ENCODE data around the gene SLC39A11. TPM values are rescaled to one million over a fixed set of nuclear protein-coding genes. Genes with fewer than 3 reads are reported as not detected.

SLC39A11 gene
- total and polyA plus RNA-seq, 2 of the 13 experiments (the other 11 are each of a cell fraction or from before 2014, with no cell fraction given) = 17.2 to 31.5 TPM

DNA sequence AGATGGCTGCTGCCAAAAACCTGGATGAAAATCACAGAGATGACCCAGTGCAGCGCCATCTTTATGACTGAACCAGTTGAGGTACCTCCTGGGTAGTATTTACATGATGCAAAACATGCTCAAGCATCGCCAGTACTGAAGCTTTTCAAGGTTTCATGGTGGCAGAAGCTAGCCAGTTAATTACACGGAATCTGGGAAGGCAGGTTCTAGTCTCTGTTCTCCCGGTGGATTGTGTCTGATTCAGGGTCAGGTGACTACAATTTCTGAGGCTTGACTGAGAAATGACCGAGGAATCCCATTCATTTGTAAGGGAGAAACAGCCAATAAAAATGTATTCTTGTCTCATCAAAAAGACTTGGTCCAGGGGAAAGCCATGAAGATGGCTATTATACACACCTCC is 209.1 kb downstream of the SLC39A11 start:
- intact Hi-C loops (cut with micrococcal nuclease; ENCODE audit: unreplicated experiment) (no loop called here), in situ Hi-C loops (cut with HindIII; ENCODE audit: extremely low pct_ligation_motif_present, low pct_unique_long_range_greater_than_20kb) (no loop called here)
- Histone ChIP-seq H3K27me3 (ENCODE audit: control insufficient read depth in 1 of 2, insufficient read depth in 2 of 2, low read length in 2 of 2) (no peaks in the 10 kb centered on the region), H3K4me2 (ENCODE audit: low read depth, low read length) (no peak overlapping the region), H3K9me3 (ENCODE audit: low read length) (peaks cover 27% of the 10 kb centered on the region), H3K4me1 (ENCODE audit: insufficient read depth, low read length) (peaks cover 8% of the 10 kb centered on the region; the same call in 1 of the 2 replicates), H3K27ac (ENCODE audit: extremely low read length, insufficient read depth, low read length) (no peak overlapping the region), H3K4me3 (replicated peaks in 1 of 3; ENCODE audit: insufficient read depth in 1 of 3, low read depth in 2 of 3, low read length in 3 of 3) (no peak overlapping the region), H3K9ac (ENCODE audit: insufficient read depth, low read depth, low read length) (no peak overlapping the region), H4K20me1 (ENCODE audit: insufficient read depth, low read length) (no peaks in the 10 kb centered on the region), H3K36me3 (replicated peaks in 1 of 2; ENCODE audit: control insufficient read depth in 1 of 2, insufficient read depth in 2 of 2, low read length in 2 of 2) (0 out of 5 replicates have a peak, but pooled peaks cover 0 to 2% of the 10 kb centered on the region in 2 experiments), H3K79me2 (ENCODE audit: insufficient read depth, low read length) (no peaks in the 10 kb centered on the region), H2AFZ (ENCODE audit: low read length) (no peak overlapping the region)
- WGBS (ENCODE audit: low lambda C conversion rate) = 87% methylated on average over 5 of the region's 5 CpGs
- DNase-seq (ENCODE audit: low spot score) = no peak
- no peak for FAIRE-seq
- CTCF ChIA-PET (ENCODE audit: low intra/inter-chr PET ratio, low total read pairs) = no interaction called here
- no peak for ATAC-seq
- POLR2A ChIA-PET = no interaction called here
- TF ChIP-seq JUN (CRISPR knock-in tag; IDR thresholded peaks at IDR 0.05) (no peak), CREB1 (IDR thresholded peaks at IDR 0.05) (no peak), CREB1 (CRISPR knock-in tag; IDR thresholded peaks at IDR 0.05) (no peak), PHF21A (CRISPR knock-in tag; IDR thresholded peaks at IDR 0.05) (no peak), GABPA (IDR thresholded peaks at IDR 0.05; ENCODE audit: low read depth, low read length) (no peak), GABPA (CRISPR knock-in tag; IDR thresholded peaks at IDR 0.05; ENCODE audit: low read depth) (no peak), SMAD1 (CRISPR knock-in tag; IDR thresholded peaks at IDR 0.05; ENCODE audit: borderline replicate concordance, low read depth) (no peak)
- no TSS peak for BruUV-seq (replicated peaks)

DNA sequence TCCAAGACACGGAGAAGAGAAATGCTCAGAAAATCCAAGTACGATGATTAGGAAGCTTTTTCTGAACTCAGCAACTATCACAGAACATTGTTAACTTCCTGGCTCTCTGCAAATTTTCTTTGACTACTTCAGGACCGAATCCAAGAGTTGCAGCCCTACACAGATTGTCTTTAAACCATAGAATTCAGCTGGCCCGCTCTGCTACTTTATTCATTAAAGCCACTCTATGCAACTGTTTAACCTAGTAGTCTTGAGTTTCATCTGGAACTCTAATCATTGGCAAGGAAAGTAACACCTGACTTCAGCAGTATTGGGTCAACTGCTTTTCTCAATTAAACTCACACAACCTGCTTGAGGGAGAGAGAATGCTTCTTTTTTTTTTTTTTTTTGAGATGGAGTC is 210.1 kb downstream of the SLC39A11 start:
- FAIRE-seq = no peak
- TF ChIP-seq, protein P1, sequence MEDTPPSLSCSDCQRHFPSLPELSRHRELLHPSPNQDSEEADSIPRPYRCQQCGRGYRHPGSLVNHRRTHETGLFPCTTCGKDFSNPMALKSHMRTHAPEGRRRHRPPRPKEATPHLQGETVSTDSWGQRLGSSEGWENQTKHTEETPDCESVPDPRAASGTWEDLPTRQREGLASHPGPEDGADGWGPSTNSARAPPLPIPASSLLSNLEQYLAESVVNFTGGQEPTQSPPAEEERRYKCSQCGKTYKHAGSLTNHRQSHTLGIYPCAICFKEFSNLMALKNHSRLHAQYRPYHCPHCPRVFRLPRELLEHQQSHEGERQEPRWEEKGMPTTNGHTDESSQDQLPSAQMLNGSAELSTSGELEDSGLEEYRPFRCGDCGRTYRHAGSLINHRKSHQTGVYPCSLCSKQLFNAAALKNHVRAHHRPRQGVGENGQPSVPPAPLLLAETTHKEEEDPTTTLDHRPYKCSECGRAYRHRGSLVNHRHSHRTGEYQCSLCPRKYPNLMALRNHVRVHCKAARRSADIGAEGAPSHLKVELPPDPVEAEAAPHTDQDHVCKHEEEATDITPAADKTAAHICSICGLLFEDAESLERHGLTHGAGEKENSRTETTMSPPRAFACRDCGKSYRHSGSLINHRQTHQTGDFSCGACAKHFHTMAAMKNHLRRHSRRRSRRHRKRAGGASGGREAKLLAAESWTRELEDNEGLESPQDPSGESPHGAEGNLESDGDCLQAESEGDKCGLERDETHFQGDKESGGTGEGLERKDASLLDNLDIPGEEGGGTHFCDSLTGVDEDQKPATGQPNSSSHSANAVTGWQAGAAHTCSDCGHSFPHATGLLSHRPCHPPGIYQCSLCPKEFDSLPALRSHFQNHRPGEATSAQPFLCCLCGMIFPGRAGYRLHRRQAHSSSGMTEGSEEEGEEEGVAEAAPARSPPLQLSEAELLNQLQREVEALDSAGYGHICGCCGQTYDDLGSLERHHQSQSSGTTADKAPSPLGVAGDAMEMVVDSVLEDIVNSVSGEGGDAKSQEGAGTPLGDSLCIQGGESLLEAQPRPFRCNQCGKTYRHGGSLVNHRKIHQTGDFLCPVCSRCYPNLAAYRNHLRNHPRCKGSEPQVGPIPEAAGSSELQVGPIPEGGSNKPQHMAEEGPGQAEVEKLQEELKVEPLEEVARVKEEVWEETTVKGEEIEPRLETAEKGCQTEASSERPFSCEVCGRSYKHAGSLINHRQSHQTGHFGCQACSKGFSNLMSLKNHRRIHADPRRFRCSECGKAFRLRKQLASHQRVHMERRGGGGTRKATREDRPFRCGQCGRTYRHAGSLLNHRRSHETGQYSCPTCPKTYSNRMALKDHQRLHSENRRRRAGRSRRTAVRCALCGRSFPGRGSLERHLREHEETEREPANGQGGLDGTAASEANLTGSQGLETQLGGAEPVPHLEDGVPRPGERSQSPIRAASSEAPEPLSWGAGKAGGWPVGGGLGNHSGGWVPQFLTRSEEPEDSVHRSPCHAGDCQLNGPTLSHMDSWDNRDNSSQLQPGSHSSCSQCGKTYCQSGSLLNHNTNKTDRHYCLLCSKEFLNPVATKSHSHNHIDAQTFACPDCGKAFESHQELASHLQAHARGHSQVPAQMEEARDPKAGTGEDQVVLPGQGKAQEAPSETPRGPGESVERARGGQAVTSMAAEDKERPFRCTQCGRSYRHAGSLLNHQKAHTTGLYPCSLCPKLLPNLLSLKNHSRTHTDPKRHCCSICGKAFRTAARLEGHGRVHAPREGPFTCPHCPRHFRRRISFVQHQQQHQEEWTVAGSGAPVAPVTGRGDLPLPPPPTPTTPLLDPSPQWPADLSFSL (CRISPR knock-in tag; IDR thresholded peaks at IDR 0.05) = no peak
- TF ChIP-seq, protein P2, sequence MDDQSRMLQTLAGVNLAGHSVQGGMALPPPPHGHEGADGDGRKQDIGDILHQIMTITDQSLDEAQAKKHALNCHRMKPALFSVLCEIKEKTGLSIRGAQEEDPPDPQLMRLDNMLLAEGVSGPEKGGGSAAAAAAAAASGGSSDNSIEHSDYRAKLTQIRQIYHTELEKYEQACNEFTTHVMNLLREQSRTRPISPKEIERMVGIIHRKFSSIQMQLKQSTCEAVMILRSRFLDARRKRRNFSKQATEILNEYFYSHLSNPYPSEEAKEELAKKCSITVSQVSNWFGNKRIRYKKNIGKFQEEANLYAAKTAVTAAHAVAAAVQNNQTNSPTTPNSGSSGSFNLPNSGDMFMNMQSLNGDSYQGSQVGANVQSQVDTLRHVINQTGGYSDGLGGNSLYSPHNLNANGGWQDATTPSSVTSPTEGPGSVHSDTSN (CRISPR knock-in tag; IDR thresholded peaks at IDR 0.05; ENCODE audit: borderline replicate concordance) = no peak
- TF ChIP-seq, protein P3, sequence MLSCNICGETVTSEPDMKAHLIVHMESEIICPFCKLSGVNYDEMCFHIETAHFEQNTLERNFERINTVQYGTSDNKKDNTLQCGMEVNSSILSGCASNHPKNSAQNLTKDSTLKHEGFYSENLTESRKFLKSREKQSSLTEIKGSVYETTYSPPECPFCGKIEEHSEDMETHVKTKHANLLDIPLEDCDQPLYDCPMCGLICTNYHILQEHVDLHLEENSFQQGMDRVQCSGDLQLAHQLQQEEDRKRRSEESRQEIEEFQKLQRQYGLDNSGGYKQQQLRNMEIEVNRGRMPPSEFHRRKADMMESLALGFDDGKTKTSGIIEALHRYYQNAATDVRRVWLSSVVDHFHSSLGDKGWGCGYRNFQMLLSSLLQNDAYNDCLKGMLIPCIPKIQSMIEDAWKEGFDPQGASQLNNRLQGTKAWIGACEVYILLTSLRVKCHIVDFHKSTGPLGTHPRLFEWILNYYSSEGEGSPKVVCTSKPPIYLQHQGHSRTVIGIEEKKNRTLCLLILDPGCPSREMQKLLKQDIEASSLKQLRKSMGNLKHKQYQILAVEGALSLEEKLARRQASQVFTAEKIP (CRISPR knock-in tag; IDR thresholded peaks at IDR 0.05; ENCODE audit: borderline replicate concordance) = no peak

More for the DNA sequence above, 210.1 kb downstream of the SLC39A11 start:
- H3K36me3 ChIP-seq (replicated peaks in 1 of 2; ENCODE audit: control insufficient read depth in 1 of 2, insufficient read depth in 2 of 2, low read length in 2 of 2) = 0 out of 5 replicates have a peak, but pooled peaks cover 0 to 2% of the 10 kb centered on the region in 2 experiments
- H3K27ac ChIP-seq (ENCODE audit: extremely low read length, insufficient read depth, low read length) = no peak overlapping the region
- ChIA-PET CTCF (ENCODE audit: low intra/inter-chr PET ratio, low total read pairs) (no interaction called here), POLR2A (no interaction called here)
- H4K20me1 ChIP-seq (ENCODE audit: insufficient read depth, low read length) = no peaks in the 10 kb centered on the region
- intact Hi-C loops (cut with micrococcal nuclease; ENCODE audit: unreplicated experiment) = no loop called here
- DNase-seq (ENCODE audit: low spot score) (no peak), ATAC-seq (no peak)
- no peak overlapping the region for H3K4me2 ChIP-seq (ENCODE audit: low read depth, low read length)
- H3K27me3 ChIP-seq (ENCODE audit: control insufficient read depth in 1 of 2, insufficient read depth in 2 of 2, low read length in 2 of 2) = no peaks in the 10 kb centered on the region
- in situ Hi-C loops (cut with HindIII; ENCODE audit: extremely low pct_ligation_motif_present, low pct_unique_long_range_greater_than_20kb) = no loop called here
- WGBS (ENCODE audit: low lambda C conversion rate) = 97% methylated on average over 4 of the region's 4 CpGs
- no peak overlapping the region for H3K9ac ChIP-seq (ENCODE audit: insufficient read depth, low read depth, low read length)
- peaks cover 8% of the 10 kb centered on the region; the same call in 1 of the 2 replicates for H3K4me1 ChIP-seq (ENCODE audit: insufficient read depth, low read length)
- no peaks in the 10 kb centered on the region for H3K79me2 ChIP-seq (ENCODE audit: insufficient read depth, low read length)
- H3K9me3 ChIP-seq (ENCODE audit: low read length) = peaks cover 27% of the 10 kb centered on the region
- H3K4me3 ChIP-seq (replicated peaks in 1 of 3; ENCODE audit: insufficient read depth in 1 of 3, low read depth in 2 of 3, low read length in 3 of 3) = no peak overlapping the region
- no TSS peak for BruUV-seq (replicated peaks)
- no peak overlapping the region for H2AFZ ChIP-seq (ENCODE audit: low read length)

All from HepG2 (cell line).